Pulmonary artery endothelial cell (primary cell): ENCODE measurements around the gene ERICH2. TPM values are rescaled to one million over a fixed set of nuclear protein-coding genes. Genes with fewer than 3 reads are reported as not detected.

Experiments
- DNase-seq: peaks from one replicate; pipeline ENCODE4 v3.0.0-alpha.2; 2011; ENCODE audit warnings: low read depth, low spot score
- total RNA-seq: library from RNA; depleted of rRNA; stranded (reverse); fragments of >200 nt; gene quantifications from 2 replicates; pipeline ENCODE4 v1.2.3, GENCODE V29; 2014

The ERICH2 gene
- total RNA-seq, 1 donor from 2014 or later, result not detected

DNA sequence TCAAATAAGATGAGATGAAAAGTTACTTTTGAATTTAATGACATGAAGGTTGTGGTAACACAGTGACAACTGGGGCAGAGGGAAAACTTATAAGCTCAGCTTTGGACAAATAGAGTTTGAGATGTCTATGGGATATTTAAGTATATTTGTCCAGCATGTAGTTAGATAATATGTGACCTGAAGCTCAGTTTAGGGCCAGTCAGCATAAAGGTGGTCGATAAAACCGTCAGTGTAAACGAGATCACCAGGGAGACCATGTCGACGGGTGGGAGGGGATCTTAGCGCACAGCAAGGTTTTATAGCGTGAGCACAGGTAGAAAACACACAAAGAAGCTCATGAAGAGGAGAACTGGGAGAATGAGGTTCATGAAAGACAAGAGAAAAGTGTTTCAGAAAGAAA is 7.4 kb upstream of the ERICH2 start:
- no peak for DNase-seq

DNA sequence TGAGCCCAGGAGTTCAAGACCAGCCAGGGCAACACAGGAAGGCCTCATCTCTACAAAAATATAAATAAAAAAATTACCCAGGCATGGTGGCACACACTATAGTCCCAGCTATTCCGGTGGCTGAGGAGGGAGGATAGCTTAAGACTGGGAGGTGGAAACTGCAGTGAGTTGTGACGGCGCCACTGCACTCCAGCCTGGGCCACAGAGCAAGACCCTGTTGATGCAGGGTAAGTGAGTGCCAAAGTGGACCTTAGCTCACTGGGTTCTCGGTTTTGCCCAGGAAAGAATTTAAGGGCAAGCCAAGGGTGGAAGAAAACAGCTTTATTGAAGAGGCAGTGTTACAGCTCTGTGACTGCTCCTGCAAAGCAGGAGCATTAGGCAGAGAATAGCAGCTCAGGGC is 6.9 kb upstream of the ERICH2 start:
- DNase-seq, result no peak

DNA sequence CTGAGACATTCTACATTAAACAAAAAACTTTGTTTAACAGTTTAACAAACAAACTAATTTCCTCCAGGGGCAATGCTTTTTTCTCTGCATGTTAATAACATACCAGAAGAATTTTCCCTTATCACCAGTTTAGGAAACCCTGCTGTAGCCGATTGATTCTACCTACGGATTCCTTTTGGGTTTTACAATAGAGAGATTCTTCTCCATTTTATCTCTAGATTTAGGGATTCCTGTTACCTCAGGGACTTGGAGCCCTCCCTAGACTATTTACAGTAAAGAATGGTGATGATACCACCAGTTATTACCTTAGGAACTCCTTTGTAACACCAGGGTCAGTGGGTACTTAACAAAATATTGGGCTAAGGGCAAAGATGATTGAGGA is 5.3 kb upstream of the ERICH2 start:
- DNase-seq, result no peak

DNA sequence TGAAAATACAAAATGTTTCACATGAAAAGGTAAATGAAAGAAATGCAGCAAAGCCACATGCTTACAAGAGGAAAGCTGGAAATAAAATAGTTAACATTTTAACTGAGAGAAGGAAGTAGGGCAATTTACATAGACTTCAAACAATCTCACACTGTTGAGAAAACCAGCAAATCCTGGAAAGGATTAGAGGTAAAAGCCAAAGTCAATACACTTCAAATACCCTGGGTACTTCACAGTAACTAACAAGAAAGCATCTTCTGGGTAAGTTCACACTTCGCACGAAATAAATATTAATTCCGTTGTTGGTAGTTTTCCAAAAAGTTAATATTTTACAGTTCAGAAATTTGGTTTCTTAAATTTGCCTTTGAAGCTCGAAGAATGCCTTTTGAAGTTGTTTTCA is 3.5 kb upstream of the ERICH2 start:
- no peak for DNase-seq

DNA sequence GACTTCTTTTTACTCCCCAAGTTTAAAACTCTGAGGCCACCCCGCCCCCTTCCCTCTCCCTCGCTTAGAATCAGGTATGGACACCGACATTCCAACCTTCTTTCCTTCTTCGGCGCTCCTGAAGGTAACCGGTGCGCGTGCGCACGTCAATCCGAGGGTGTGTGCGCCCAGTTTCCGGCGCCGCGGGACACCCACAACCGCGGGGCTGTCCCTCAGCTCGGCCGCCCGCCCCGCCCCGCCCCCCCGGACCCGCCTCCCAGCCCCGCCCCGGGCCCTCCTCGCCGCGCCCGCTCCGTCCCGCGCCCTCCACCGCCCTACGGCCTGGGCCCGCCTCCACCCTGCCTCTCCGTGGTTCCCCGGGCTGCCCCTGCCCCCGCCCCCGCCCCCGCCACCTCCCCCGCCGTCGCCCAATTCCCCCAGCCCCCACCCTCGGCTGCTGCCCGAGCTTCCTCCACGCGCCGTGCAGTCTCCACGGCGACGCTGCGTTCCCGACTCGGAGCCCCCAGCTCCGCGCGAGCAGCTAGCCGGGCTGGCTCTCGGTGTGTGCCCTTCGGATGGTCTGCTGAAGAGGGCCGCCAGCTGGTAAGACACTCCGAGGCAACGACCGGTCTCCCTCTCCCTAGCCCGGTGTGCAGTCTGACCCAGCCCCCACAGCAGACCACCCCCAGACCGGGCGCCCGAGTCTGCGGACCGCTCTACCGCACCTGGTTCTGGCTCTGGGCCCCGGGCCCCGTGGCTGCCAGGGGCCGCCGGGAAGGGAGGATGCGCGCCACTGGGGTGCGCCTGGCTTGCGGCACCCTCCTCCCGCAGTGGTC is 635 bp downstream of the ERICH2 start:
- DNase-seq, result no peak

DNA sequence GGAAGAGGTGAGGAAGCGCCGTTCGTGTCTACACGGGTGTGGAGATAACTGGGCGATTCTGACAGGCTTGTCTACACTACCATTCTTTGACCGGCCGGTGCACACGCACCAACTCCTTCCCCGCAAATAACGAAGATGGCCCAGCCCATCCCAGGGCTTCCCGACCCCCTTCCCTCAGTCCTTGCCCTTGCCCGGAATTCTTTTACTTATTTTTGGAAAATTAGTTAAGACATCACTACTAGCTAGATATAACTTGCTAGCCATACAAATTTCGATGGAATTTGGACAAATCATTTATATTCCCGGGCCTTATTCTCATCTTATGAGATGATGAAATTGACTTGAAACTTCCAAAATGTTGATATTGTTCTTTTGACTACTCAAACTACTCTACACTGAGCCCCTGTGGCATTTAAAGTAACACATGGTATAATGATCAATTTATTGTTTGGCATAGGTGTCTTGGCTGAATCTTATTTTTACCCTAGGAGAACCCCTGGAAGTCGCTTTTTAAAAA is 1.3 kb downstream of the ERICH2 start:
- no peak for DNase-seq

DNA sequence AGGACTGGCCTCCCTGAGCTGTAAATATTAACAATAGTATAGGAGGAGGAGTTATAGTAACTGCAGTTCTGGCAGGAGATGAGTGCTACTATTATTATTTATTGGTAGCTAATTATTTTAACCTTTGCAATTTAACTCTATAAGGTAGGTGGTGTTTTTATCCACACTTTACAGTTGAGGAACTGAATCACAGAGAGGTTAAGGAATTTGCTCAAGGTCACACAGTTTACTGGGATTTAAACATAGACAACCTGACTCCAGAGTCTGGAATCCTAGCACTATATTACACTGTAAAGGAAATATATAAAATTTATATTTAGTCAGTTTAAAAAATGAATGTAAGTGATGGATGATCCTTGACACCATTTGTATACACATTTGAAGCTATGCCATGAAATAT is 2.1 kb downstream of the ERICH2 start:
- DNase-seq, result no peak

DNA sequence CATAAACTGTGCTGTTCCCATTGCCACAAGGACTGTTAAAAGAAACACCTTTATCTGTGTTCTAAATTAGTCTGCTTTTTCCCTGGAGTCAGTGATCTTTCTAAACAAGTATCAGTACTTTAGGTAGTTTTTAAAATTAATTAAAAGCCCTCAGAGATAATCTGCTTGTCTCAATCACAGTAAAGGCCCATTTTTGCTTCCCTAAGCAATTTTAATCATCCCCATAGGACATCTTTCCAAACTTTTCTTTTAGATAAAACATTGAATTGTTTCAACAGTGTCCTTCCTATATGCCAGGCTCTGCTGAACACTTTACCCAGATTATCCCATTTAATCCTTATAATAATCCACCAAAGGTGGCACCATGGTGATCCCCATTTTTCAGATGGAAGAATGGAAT is 3.9 kb downstream of the ERICH2 start:
- DNase-seq, result no peak

DNA sequence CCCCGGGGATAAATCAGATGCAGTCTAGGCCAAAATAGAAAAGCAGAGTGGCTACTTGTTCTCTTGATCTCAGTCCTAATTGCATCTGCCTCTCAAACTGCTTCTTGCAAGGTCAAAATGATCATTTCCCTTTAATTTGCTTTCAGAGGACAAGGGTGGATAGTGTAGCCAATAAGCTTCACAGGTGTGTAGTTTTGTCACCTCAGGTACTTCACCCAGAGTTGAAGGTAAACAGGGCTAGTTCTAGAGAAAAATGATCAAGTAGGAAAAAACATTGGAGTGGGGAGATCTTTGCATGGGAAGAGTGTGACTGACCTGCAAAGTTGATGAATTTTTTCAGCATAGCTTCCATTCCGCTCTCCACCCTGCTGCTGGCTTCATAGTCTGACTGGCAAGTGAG is 8.7 kb downstream of the ERICH2 start:
- no peak for DNase-seq

DNA sequence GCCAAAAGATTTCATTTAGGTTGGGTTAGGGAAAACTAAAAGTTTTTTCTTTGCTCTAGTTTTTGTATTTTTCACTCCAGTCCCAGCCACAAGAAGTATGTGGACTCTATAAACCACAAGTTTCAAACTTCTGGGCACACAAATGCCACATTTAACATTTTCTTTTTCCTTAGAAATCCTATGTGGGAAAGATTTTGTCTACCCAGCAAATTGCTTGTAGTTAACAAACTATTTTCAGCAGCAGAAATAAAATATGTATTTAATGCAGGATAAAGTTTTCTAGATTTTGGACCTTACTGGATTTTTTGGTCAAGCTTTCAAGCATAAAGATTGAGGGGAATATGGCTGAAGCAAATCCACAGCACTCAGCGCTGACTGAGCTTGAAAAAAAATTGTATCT is 9.1 kb downstream of the ERICH2 start:
- DNase-seq, result no peak

DNA sequence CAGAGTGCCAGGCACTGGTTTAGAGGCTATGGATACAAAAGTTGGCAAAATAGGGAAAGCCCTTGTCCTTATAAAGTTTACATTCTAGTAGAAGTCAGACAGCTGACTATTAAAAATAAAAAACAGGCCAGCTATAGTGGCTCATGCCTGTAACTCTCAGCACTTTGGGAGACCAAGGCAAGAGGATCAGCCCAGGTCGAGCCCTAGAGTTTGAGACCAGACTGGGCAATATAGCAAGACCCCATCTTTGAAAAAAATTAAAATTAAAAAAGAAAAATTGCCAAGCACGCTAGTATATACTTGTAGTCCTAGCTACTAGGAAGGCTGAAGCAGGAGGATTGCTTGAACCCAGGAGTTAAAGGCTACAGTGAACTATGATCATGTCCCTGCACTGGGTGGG is 12.5 kb downstream of the ERICH2 start:
- DNase-seq, result no peak

DNA sequence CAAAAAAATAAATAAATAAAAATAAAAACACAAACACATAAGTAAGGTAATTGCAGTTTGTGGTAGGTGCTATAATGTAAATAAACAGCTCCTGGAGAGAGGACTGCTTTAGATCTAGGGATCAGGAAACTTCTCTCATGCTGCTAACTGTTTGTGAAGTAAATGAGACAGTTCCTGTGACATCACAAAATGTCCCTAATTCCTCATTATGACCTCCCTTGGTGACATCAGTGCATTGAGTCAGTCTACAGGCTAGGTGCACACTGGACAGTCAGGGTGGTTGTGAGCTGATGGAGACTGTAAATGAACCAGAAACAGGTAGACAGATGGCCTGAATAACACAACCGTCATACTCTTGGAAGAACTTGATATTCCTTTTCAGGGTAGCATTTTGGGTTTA is 13.4 kb downstream of the ERICH2 start:
- no peak for DNase-seq

DNA sequence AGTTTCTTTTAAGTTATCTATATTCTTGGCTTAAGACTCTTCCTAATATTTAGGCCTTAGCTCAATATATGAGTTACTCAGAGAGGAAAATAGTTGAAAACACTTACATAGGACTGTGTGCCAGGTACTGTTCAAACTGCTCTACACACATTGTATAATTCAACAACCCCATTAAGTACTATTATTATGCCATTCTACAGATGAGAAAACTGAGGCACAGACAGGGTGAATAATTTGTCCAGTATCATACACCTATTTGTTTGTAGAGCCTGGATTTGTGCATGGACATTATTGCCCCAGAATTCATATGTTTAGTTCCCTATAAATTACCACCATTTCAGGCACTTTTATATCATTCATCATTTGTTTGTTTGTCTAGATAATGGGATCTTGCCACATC is 28.8 kb downstream of the ERICH2 start:
- DNase-seq, result no peak

DNA sequence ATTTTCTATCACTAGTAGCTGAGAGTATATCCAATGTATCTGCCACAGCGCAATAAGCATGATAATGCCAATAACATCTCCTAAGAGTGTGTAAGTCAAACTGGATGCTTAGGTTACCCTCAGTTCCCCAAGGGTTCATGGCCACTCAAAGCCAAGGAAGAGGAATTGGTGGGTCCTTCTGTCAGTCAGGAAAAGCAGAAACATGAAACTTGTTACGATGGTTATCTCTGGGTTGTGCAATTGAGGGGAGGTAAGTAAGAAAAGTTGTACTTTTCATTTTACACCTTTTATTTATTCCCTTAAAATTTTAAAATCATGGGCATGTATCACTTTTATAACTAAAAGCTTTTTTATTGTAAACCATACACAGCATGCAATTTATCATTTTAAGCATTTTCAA is 36.4 kb downstream of the ERICH2 start:
- no peak for DNase-seq

DNA sequence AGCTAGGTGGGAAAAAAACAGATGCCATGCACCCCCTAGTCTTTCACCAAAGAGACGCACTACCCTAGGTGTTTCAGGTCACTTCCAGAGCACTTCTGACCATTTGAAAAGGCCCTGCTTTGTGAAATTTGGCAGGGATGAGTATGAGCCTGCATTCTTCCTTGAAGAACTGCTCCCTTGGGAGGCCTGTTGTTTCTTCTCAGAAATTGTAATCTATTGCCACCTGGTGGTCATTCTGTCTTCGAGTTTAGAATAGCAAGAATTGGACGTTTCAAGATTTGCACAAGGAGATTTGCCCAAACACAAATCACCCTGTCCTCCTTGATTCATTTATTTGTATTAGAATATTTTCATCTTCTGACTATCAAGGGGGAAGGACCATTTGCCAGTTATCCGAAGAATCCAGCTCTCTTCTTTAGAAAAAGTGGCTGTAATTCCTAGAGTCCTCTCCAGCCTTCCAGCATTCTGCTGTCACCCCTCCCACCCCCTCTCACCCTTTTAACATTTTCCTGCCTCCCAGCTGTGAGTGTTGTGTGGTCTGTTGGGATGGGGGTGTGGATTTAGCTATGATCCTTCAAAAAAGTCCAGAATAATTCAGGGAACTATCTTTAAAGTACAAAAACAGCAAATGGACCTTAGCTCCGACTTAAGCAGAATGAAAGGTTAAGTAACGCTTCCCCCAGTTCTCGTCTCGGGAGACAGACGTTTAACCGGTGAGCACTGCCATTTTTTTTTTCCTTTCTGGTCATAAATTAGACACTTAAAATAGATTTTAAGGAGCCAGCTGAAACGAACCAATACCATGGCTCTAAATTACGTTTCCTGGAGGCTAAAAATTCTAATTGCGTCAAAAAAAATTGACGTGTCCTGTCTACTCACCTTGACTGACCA is 42.8 kb downstream of the ERICH2 start:
- peak; percentile 35 for DNase-seq

DNA sequence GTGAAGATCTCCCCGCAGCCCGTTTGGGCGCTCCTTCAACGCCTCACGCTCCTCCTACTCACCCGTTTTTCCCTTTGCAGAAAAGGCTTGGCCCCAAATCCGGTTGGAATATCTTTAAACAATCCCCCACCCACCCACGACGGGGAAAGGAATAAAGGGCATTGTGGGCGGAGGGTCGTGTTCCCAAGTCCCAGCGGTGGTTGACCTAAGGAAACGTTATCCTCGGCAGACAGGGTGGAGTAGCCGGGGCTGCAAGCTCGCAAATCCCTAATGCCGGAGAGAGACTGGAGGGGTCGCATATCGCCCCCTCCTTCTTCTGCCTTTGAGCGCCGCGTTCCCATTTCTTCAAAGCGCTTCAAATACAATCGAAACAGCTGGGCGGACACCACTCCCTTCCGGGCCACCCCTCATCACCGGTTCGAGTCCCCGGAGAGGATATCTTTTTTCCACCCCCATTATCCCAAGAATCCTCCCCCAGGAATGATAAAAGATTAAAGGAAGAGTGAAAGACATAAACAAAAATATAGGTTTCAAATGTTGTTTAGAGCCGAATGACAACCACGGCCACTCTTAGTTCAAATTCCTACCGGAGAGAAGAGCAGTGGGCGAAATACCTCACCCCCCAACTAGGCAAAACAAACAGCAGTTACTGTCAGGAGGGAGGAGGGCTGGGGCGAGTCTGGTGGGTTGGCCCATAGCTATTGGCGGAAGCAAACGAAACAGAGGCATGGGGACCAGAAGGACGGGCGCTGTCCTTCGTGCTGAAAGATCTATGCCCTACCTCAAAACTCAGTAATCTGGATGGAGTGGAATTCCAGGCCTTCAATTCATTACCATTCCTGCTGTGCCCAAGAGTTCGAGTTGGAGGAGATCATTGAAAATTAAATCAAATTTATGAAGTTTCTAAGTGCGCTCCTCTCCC is 43.7 kb downstream of the ERICH2 start:
- no peak for DNase-seq

DNA sequence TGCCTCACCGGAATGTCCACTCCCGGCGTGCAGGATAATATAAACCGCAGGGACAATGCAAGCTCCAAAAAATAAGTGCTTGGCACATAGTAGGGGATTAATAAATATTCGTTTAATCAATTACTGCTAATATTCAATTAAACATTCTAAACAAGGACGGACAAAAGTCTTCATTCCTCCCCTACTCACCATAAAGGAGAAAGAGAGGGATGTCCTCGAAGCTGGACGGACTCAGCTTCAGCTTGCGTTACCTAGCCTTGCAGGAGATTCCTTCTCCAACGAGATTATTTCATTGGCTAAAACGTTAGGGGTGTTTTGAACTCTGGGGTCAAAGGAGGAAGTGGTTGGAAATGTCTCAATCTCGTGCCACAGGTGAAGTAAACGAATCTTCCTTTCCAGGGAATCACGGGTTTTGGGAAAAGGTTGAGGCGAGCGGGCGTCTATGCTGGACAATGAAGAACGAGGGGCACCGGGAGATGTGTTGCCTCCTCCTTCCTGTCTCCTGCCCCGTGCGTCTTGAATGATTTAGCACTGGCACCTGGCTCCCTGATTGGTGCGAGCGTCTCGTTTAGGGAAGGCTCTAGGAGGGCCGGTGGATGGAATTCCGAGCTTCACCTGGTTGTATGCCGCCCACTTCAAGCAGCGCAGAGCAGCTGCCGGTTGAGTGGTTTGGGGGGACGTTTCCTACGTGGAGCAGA is 44.5 kb downstream of the ERICH2 start:
- DNase-seq, result no peak

DNA sequence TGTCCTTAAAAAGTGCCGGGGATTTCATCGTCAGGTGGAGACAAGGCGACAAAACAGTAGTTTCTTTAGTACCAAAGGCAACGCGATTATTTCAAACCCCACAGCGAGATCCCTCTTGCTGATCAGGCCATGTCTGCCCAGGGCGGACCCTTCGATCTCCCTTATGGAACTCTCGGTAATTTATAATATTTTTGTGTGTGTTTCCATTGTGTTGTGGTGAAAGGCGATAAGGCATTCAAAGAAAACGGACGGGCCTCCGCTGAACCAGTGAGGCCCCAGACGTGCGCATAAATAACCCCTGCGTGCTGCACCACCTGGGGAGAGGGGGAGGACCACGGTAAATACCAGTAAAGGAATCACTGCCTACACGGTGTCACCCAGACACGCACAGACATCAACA is 45.1 kb downstream of the ERICH2 start:
- DNase-seq, result no peak

DNA sequence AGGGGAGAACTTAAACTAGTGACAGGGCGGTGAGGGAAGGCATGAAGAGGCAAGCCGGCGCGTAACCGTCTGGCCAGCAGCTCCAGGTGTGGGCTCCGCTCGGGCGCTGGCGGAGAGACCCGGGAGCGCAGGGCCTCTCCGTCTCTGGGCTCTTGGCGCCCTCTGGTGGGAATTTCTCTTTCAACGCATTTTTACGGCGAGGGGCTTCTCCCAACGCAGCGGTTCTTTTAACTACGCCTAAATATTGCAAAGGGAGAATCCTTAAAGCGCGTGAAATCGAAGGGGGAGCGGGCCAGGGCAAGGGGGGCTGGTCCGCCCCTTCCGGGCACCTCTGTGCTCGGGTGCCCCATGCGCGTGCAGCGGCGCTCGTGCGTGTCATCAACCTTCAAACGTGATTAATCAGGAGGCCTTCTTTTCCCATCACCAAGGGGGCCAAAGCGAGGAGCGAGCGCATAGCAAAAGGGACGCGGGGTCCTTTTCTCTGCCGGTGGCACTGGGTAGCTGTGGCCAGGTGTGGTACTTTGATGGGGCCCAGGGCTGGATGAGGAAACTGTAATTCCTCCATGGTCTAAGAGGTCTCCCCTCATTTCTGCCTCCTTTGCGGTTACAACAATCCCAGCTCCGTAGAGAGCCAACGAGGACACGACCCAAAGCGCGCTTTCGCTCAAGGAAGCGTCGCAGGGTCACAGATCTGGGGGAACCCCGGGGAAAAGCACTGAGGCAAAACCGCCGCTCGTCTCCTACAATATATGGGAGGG is 45.7 kb downstream of the ERICH2 start:
- DNase-seq, result no peak

DNA sequence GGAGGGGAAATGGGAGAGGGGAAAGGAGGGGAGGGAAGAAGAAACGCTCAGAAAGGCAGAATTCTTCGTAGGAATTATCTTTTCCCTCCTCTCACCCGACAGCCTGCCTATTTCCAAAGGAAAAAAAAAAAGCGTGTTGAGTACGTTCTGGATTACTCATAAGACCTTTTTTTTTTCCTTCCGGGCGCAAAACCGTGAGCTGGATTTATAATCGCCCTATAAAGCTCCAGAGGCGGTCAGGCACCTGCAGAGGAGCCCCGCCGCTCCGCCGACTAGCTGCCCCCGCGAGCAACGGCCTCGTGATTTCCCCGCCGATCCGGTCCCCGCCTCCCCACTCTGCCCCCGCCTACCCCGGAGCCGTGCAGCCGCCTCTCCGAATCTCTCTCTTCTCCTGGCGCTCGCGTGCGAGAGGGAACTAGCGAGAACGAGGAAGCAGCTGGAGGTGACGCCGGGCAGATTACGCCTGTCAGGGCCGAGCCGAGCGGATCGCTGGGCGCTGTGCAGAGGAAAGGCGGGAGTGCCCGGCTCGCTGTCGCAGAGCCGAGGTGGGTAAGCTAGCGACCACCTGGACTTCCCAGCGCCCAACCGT is 46.4 kb downstream of the ERICH2 start, which contains the start of gene GAD1:
Gene GAD1 (plus strand): TSS at position 384 of the 589 bp plus-strand sequence. CDS start 1,705 bp downstream, outside the sequence.
- no peak for DNase-seq
